NCI-H526 (cell line): ENCODE results near the gene RPH3AL.

Experiments
- DNase-seq, 2 experiments: peaks; one replicate each; lab custom pipeline; 2025; lab: John Stamatoyannopoulos, UW

RPH3AL gene

DNA sequence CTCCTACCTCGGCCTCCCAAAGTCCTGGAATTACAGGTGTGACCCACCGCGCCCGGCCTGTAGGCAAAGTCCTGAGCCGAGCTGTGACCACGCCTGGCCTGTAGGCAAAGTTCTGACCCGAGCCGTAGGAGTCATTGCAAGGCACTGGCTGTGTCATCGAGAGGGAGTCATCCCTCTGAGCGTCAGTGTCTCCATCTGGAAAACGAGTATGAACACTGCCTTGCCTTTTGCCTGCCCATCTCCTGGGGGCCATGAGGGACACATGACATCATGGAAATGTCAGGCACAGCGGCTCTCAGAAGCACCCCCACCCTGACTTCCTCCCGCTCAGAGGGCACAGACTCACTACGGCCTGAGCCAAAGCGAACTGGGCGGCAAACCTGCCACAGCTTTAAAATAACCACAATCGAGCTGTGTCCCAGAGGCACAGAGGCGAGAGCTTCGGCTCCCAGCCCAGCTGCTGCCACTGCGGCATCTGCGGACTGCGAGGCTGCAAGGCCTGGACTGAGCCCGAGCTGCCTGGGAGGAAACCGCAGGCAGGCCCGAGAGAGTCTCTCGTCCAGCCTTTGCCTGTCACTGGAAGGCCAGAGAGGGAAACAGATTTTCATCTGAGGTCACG is 50.8 kb downstream of the RPH3AL start:
- DNase-seq: no peak

DNA sequence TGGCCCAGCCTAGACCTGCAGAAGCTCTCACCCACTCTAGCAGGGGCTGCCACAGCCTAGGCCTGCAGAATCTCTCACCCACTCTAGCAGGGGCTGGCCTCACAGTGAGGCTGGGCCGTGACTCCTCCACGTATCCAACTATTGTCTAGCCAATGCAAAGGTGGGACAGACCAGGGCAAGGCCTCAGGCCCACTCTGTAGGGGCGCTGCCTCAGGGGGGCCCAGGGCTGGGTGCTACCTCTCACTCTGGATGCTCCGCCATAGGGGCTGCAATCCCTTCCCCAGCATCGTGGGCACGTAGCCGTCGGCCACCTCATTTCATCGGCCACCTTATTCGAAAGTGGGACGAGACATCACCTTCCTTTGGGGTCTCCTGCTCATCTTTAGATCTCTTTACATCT is 51.7 kb downstream of the RPH3AL start:
- no peak for DNase-seq

DNA sequence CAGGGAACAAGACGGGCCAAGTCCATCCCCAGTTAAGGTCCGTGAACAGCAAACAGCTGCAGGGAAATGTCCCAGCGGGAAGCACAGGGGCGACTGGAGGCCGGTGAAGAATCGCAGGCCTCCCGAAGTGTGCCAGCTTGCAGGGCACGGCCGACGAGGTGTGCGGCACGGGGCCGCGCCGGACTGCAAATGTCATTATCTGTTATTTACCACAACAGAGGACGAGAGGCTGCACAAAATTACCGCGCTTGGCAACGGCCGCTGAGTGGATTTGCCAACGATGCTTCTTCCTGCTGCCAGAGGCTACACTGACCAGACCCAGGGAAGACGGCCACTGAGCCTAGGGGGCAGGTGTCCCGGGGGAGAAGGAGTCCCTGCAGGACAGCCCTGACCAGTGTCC is 53.1 kb downstream of the RPH3AL start:
- no peak for DNase-seq

DNA sequence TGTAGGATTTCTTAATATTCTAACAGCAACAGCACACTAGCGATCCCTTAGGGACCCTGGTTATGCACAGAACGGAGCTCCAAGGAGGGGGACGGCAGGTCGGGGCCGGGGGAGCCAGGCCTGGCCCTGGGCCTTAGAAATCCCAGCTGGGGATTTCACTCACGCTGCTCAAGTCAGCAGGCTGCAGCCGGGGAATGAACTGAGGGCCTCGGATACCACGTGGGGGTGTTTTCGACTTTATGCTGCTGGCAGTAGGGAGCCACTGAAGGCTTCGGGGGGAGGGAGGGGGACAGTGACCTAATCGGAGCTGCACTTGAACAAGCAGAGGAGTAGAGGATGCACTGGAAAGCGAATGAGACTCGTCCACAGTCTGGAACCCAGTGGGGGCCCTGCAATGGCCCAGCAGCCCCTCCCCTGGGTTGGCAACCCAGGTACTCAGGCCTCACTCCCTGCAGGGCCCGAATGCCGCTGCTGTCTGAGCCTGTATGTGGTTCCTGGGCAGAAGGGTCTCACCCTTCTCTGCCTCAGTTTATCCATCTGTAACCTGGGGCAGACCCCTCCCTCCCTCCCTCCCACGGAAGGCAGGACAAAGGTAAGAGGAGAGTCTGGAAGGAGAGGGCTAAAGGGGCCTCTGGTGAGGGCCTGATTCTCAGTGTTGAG is 53.7 kb downstream of the RPH3AL start:
- DNase-seq: no peak

DNA sequence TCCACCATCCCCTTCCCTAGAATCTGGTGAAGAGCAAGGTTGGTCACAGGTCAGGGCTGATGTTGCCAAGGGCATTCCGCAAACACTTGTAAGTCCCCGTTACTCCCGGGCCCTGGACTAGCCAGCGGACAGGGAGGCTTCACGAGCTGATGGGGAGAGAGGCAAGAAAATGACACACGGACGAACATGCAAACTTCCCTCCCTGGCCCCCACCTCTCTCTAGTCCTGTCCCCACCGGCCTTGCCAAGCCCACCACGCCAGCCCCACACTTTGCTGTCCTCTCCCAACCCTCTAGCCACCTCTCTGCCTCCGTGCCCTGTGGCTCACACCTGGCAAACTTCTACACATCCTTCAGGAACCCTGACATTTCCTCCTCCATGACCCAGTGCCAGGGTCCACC is 54.8 kb downstream of the RPH3AL start:
- no peak for DNase-seq

DNA sequence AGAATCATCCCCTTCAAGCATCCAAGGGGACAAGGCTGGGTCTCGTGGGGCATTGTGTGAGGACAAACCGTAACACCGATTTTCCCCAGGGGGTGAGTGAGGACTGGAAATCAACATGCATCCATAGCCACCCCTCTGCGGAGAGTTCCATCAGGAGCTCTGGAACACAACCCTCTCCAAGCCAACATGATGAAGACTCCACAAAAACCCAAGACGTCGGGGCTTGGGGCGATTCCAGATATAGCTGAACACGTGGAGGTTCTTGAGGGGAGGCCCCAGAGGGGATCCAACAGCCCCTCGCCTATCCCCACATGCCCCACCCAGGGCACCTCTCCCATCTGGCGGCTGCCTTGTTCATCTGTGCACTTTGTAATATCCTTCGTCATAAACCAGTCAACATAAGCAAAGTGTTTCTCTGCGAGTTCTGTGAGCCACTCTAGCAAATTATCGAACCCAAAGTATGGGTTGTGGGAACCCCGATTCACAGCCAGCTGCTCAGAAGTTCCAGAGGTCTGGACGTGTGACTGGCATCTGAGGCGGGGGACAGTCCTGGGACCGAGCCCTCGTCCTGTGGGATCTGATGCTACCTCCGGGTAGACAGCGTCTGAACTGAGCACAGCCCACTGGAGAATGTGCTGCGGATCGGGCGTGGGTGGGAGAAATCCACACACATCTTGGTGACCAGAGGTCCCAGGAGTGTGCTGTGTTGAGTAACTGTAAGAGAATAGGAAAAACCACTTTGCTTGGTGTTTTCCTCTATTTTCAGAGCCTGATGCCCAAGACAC is 55.5 kb downstream of the RPH3AL start:
- DNase-seq: no peak

DNA sequence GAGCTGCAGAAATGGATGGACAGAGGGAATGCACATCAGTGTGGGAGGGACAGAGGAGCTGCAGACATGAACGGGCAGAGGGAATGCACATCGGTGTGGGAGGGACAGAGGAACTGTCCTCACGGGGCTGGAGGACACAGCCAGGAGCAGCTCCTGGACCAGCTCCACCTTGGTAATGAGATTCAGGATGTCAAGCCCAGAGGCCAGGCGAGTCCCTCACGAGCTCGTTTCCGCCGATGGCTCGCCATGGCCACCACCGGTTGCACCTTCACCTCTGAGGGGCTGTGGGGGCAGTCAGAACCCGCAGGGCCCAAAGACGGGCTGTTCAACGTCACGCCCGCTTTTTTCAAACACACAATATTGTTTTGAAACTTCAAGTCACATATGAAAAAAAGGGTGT is 56.2 kb downstream of the RPH3AL start:
- DNase-seq: no peak

DNA sequence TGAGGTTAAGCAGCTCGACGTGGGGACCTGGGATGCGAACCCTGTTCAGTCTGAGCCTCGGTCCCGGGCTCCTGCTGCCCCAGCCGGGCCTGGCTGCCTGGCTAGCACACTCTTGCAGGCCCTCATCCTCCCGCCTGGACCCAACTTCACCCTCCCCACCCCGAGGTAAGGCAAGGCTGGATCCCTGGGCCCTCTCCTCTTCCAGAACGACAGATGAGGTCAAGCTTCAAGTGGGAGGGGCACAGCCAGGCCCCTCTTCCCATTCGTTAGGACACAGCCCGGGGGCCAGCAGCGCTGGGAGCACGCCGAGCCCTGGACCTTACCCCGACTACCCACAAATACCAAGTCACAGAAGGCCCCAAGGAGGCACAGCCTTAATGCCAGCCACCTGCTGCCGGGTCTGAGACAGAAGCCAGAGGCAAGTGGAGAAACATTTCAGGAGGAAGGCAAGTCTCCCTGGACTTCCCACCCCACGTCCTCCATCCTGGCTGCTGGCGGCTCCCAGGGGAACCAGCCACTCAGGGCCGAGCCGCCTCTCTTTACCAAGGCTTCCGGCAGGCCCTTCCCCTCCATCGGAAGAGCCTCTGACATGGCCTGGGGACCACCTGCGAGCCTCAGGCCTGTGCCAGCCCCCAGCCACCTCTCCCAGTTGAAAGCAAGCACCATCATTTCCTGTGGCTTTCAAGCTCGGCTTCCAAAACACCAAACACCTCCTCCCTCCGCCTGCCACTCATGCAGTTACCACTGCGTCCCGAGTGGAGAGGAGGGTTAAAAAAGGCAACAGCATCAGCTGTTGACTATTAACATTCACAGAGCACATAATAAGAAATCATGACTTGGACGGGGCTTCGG is 59.9 kb downstream of the RPH3AL start:
- no peak for DNase-seq

DNA sequence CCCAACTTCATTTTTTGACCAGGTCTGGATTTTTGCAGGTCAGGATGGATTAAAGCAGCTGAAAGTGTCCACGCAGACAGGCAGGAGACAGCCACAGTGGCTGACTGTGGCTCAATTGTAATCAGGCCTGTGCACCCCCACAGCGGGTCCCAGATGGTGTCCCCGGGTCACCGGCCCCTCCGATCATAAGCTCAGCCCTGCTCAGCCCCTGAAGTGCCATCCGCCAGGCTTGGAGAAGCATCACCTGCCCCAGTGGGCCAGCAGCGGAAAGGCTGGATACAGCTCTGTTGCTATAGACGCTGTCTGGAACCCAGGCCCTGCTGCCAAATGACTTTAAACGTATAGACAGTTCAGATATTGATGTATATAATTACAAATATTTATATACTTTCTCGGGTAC is 60.6 kb downstream of the RPH3AL start:
- DNase-seq: no peak

DNA sequence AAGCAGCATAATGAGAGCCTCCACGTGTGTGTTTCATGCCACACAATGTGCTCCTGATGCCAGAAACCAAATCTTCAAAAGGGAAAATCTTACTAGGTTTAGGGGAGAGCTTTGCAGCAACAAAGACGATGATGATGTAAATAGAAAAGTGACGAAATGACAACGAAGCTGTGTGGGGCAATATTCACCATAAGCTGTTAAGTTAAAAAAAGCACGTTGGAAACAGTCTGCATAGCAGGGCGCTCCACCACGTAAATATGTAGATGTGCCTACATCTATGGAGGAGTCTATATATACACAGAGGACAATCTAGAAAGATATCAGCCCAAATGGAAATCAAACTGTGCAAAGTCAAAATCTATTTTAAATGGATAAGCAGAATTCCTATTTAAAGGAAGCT is 61.0 kb downstream of the RPH3AL start:
- DNase-seq: no peak

DNA sequence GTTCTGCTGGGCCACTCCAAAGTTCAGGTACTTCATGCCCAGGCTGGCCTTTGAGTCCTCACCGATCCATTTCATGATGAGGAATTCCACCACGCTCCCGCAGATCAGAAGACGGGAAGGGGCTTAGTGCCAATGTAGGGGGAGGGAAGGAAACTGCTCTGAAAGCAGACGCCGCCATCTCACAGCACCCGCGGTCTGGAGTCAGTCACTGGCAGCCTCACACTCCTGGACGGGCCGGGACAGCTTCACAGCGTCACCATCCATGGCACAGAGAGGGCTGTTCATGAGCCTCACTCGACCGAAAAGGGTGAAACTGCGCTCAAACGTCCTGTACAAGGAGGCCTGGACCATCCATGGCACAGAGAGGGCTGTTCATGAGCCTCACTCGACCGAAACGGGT is 62.0 kb downstream of the RPH3AL start:
- no peak for DNase-seq

DNA sequence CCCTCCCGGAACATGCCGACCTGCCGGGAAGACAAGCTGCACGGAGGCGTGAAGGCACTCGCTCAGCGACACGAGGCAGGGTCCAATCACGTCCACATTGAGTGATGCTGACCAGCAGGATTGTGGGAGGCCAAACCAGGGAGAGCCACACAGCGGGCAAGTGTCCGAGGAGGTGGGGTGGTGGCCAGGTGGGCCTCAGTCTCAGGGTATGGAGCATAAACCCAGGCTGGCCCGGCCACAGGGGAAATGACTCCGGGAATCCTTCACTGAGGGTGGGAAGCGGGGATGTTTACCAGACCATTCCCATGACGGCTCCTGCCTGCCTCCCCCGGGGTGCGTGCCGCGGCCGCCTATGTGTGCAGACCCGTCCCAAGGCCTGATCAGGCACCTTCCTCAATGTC is 62.5 kb downstream of the RPH3AL start:
- no peak for DNase-seq

DNA sequence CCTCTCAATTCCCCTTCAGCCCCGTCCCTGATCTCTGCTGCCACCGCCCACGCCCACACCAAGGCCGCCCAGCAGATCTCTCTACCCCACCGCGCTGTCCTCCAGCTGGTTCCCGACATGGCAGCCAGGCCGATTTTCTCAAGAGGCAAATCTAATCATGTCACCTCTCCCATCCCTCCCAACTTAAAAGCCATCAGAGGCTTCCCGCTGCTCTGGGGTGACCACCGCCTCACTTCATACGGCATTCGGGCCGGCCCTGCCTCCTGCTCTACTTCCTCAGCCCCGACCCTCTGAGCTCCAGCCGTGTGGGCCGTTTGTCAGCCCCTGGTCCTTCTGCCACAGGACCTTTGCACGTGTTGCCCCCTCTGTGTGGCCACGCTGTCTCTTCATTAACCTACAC is 63.2 kb downstream of the RPH3AL start:
- no peak for DNase-seq

DNA sequence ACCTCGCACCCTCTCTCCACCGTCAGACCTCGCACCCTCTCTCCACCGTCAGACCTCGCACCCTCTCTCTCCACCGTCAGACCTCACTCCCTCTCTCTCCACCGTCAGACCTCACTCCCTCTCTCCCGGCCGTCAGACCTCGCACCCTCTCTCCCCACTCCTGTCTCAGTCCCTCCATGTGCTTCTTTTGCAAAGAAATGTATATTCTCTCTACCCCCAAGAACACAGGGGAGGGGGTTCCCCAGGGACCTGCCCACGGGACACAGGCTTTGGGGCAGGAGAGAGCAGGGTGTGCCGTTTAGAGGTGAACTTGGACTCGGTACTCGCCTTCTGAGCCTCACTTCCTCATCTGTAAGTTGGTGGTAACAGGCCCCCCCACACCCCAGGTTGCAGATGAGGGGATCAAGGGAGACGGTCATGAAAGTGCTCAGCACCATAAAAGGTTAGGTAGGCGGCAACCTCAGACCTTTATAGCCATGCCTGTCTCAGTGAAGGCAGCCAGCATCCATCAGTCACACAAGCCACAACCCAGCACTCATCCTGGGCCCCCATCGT is 63.7 kb downstream of the RPH3AL start:
- DNase-seq: no peak

DNA sequence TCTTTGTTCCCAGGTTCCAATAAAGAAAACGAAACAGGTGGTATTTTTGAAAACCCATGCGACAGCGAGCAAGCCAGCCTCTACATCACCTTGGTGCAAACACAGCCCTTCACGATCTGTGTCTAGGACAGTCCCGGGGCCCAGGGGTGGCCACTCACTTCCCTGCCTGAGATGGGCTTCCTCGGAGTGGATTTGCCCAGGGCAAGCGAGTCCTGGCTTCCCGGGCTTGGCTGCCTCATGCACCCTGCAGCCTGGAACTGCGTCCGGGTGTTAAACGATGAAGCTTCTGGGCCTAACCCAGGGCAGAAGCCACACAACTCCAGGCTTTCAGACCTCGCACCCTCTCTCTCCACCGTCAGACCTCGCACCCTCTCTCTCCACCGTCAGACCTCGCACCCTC is 66.0 kb downstream of the RPH3AL start:
- no peak for DNase-seq

DNA sequence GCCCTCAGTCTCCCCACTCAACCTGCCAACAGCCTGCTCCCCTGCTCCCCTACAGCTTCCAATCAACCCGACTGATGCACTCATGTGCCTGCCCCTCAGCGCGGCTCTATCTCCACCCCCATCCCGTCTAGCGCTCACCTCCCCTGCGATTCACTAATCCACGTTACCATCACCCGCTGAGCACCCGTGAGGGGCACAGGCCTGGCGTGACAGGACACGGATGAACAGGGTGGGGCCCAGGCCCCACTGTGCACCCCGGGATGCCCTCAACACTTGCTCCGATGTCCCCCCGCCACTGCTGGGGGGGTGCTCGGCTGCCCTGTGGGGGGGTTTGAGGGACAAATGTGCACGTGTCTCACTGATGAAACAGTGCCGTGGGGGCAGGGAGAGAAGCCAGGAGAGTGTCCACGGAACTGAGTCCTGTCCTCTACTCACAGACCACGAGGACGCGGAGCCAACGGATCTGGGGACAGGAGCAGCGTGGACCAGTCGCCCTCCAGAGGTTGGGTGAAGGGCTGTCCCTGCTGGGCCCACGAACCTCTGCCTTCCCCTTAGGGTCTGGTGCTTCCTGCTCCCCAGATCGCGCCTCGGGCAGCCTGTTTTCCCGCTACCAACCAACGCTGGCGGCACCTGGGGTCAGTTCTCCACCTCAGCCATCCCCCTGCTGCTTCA is 66.7 kb downstream of the RPH3AL start:
- no peak for DNase-seq

DNA sequence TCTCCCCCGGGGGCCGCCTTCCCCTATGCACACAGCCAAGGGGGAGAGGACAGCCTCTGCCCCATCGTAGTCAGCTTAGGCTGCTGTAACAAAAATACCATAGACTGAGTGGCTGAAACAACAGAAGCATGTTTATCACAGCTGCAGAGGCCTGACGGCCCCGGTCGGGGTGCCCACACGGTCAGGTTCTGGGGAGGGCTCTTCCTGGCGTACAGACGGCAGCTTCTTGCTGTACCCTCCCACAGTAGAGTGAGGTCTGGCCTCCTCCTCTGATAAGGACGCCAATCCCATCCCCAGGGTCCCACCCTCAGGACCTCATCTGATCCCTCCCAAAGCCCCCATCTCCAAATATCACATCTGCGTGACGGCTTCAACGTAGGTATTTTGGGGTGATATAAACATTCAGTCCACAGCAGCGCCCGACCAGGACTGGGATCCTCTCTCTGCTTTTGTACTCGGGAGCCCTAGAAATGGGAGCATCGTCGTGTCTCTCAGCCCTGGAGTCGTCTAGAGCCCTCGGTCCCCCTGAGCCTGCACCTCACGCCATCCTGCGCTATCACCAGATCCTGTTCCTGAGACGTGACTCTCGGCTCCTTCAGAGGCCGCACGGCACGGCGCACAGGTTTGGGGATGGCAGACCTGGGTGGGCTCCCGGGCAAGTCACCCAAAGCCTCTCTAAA is 67.8 kb downstream of the RPH3AL start:
- no peak for DNase-seq

DNA sequence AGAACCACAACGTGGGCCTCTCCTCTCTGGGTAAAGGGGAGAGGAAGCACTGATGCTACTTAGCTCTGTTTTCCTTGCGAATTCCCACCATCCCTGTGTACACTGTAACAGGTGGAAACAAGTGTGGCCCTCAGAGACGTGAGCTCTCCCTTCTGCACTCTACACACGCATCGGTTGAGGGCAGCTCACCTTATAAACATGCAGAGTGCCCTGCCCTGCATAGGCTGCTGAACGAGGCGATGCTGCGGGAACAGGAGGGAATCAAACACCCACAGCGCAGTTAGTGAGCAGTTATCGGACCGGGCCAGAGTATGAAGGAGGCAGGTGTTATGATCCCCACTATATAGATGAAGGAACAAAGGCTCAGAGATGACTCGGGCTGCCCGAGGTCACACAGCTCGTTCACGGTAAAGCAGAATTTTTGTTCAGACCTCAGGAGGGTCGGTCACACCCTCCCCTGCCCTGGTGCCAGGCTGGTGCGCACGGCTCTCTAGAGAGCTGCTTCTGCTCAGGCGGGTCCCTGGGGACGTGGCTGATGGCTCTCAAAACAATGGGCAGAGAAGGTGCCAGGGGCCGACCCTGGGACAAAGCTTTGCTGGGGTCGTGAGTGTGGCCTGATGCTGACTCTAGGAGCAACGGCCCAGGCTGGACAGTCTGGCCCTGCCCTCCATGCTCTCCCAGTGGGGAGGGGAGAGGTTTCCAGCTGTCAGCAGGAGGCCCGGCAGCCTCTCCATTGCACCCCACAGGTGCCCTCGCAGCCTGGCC is 68.5 kb downstream of the RPH3AL start:
- DNase-seq: no peak

DNA sequence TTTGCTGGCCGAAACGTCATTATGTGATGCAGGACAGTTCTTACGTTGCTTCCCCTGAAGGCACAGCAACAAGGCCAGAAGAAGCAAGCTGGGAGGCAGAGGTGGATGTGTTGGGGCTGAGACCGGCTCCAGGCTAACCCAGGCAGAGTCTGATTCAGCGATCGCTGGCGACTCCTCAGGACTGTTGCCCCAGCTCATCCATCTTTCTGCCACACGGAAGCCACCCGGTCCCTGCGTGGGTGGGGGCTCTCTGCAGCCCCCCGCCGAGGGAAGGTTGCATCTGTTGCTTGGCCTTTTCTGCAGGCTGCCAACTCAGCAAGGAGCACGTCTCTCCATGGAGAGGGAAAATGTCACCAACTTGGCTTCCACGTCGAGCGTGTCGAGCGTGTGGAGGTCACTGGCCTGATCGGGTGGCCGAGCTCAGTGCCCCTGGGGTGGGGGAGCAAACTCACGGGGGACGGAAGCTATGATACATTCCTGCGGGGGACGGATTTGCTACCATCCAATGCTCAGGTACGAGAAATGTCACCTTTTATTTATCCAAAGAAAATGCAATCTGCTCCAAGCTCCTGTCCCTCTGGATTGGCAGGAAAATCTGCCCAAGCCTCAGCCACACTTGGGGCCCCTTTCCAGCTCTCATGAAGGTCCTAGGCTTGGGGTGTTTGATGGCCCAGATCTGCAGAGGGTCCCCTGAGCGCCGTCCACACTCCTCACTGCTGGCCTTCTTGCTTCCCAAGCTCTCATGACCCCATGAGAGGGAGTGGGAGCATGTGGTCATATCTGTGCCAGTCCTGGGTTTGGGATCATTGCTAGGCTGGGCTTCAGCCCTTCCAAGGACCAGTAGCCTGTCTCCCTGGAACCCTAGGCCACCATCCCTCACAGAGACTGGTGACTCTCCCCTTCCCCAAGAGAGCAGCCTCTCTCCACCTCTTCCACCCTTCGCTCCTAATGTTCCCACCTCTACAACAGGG is 69.4 kb downstream of the RPH3AL start:
- DNase-seq: no peak
